Measurements from ENCODE around the gene ATP9A. TPM values are rescaled to one million over a fixed set of nuclear protein-coding genes. Genes with fewer than 3 reads are reported as not detected.

Gene ATP9A
- total RNA-seq, 2 experiments from 2014 or later: 0.11 to 0.19 TPM

GRCh38 chr20:51713213-51713598 lies 55.0 kb downstream of the ATP9A start:
- Histone ChIP-seq H3K4me3 (ENCODE audit: low read length) (no peak overlapping the region), H3K27me3 (ENCODE audit: control insufficient read depth in 1 of 2, insufficient read depth in 2 of 2, low read length in 2 of 2) (no peaks in the 10 kb centered on the region), H3K4me1 (ENCODE audit: insufficient read depth, low read length) (no peaks in the 10 kb centered on the region), H3K27ac (ENCODE audit: low read depth in 1 of 2, low read length in 2 of 2) (no peak overlapping the region), H3K9me3 (ENCODE audit: control insufficient read depth in 1 of 2, insufficient read depth in 1 of 2, low read length in 2 of 2) (peaks cover 0 to 4% of the 10 kb centered on the region in 2 experiments), H3K36me3 (ENCODE audit: insufficient read depth, low read length) (no peaks in the 10 kb centered on the region)
- Mint-ChIP-seq H3K4me1 (ENCODE audit: low read depth) (peaks cover 8% of the 10 kb centered on the region), H3K27ac (no peak overlapping the region), H3K36me3 (ENCODE audit: low read depth) (no peaks in the 10 kb centered on the region), H3K4me3 (no peak overlapping the region), H3K27me3 (peaks cover 9% of the 10 kb centered on the region), H3K9me3 (no peaks in the 10 kb centered on the region)
- DNase-seq (no peak), ATAC-seq (ENCODE audit: poor library complexity) (no peak)
- intact Hi-C loops (cut with DNase I, micrococcal nuclease): no loop called here
- TF ChIP-seq, protein P1, sequence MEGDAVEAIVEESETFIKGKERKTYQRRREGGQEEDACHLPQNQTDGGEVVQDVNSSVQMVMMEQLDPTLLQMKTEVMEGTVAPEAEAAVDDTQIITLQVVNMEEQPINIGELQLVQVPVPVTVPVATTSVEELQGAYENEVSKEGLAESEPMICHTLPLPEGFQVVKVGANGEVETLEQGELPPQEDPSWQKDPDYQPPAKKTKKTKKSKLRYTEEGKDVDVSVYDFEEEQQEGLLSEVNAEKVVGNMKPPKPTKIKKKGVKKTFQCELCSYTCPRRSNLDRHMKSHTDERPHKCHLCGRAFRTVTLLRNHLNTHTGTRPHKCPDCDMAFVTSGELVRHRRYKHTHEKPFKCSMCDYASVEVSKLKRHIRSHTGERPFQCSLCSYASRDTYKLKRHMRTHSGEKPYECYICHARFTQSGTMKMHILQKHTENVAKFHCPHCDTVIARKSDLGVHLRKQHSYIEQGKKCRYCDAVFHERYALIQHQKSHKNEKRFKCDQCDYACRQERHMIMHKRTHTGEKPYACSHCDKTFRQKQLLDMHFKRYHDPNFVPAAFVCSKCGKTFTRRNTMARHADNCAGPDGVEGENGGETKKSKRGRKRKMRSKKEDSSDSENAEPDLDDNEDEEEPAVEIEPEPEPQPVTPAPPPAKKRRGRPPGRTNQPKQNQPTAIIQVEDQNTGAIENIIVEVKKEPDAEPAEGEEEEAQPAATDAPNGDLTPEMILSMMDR (IDR thresholded peaks at IDR 0.05): no peak
- ChIA-PET POLR2A (no interaction called here), CTCF (no interaction called here)

DNA sequence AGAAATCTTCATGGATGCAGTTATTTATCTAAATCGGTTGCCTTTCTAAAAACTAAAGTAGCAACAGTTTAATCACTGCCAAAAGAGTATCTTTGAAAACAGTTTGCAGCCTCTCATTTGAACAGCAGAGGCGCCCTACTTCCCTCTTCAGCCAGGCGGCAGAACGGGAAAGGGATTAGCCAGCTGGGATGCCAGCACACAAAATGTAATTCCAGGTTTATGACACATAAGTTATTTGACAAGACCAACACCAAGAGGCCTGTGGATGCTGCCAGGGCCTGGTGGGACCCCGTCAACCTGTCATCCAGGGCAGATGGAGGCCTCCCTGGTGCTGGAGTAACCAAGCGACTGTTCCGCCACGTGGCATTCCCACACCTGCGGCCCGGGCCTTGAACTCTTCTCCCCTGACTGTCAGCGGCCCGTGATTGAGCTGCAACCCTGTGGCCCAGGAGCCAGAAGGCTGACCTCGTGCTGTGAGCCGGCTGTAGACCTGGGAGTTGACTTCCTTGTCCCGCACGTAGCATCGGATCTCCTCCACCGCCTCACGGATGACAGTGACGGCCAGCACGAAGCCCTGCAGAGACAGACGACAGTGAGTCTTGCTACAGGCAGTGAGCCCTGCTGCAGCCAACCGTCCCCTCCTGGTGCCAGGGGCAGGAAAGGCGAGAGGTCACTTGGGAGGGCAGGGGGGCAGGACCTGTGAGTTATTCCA lies 55.5 kb downstream of the ATP9A start:
- intact Hi-C loops (cut with DNase I, micrococcal nuclease): no loop called here
- CTCF ChIA-PET: no interaction called here
- no peak overlapping the region for H3K27ac ChIP-seq (ENCODE audit: low read depth in 1 of 2, low read length in 2 of 2)
- no peaks in the 10 kb centered on the region for H3K4me1 ChIP-seq (ENCODE audit: insufficient read depth, low read length)
- H3K36me3 Mint-ChIP-seq (ENCODE audit: low read depth): no peaks in the 10 kb centered on the region
- TF ChIP-seq, protein P1 (IDR thresholded peaks at IDR 0.05): no peak
- peaks cover 0 to 4% of the 10 kb centered on the region in 2 experiments for H3K9me3 ChIP-seq (ENCODE audit: control insufficient read depth in 1 of 2, insufficient read depth in 1 of 2, low read length in 2 of 2)
- H3K9me3 Mint-ChIP-seq: no peaks in the 10 kb centered on the region
- no peak for ATAC-seq (ENCODE audit: poor library complexity)
- no peak for DNase-seq
- no peaks in the 10 kb centered on the region for H3K27me3 ChIP-seq (ENCODE audit: control insufficient read depth in 1 of 2, insufficient read depth in 2 of 2, low read length in 2 of 2)
- H3K4me3 Mint-ChIP-seq: no peak overlapping the region
- H3K4me1 Mint-ChIP-seq (ENCODE audit: low read depth): peaks cover 8% of the 10 kb centered on the region
- no peaks in the 10 kb centered on the region for H3K36me3 ChIP-seq (ENCODE audit: insufficient read depth, low read length)
- peaks cover 9% of the 10 kb centered on the region for H3K27me3 Mint-ChIP-seq
- no peak overlapping the region for H3K27ac Mint-ChIP-seq
- H3K4me3 ChIP-seq (ENCODE audit: low read length): no peak overlapping the region
- POLR2A ChIA-PET: no interaction called here

DNA sequence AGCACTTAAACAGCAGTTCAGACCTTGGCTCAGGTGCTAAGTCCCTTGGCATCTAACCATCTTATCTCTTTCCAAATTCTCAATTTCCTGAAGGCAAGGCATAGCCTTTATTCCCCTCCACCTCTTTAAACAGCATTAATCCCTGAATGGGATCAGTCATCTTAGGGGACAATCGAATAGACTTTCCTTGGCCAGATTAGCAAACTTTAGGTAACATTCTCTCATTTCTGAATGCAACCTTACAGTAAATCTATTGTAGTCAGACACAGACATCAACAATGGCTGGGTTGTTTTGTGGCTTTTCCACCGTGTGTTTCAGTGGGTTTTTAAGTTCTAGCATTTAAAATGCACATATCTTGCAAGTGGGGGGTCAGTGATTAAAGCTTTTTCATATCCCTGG lies 56.8 kb downstream of the ATP9A start:
- Mint-ChIP-seq H3K4me3 (no peak overlapping the region), H3K9me3 (no peaks in the 10 kb centered on the region), H3K27ac (no peak overlapping the region), H3K27me3 (peaks cover 15% of the 10 kb centered on the region), H3K36me3 (ENCODE audit: low read depth) (no peaks in the 10 kb centered on the region), H3K4me1 (ENCODE audit: low read depth) (peaks cover 8% of the 10 kb centered on the region)
- Histone ChIP-seq H3K36me3 (ENCODE audit: insufficient read depth, low read length) (no peaks in the 10 kb centered on the region), H3K27ac (ENCODE audit: low read depth in 1 of 2, low read length in 2 of 2) (no peak overlapping the region), H3K4me3 (ENCODE audit: low read length) (no peak overlapping the region), H3K9me3 (ENCODE audit: control insufficient read depth in 1 of 2, insufficient read depth in 1 of 2, low read length in 2 of 2) (peaks cover 0 to 4% of the 10 kb centered on the region in 2 experiments), H3K4me1 (ENCODE audit: insufficient read depth, low read length) (no peaks in the 10 kb centered on the region), H3K27me3 (ENCODE audit: control insufficient read depth in 1 of 2, insufficient read depth in 2 of 2, low read length in 2 of 2) (no peaks in the 10 kb centered on the region)
- DNase-seq (no peak), ATAC-seq (ENCODE audit: poor library complexity) (no peak)
- TF ChIP-seq, protein P1 (IDR thresholded peaks at IDR 0.05): no peak
- CTCF ChIA-PET: interaction anchor here (0.7 kb wide), 1 partner anchor 385 kb away, joined by 4 read pairs; no protein-coding TSS in a partner anchor
- POLR2A ChIA-PET: no interaction called here
- intact Hi-C loops (cut with DNase I, micrococcal nuclease): no loop called here

Data from CD4-positive, alpha-beta T cell (primary cell).